GM12878 (cell line): Measurements from ENCODE around the gene GNAL. TPM values are rescaled to one million over a fixed set of nuclear protein-coding genes. Genes with fewer than 3 reads are reported as not detected.

Experiments used
- ATAC-seq: fragments of 200-7000 bp; cut with Tn5 transposase; 3 replicates; pipeline ENCODE4 v1.9.1; 2020; ENCODE audit warnings: mild to moderate bottlenecking, moderate library complexity
- BruUV-seq: library from RNA; stranded (reverse); fragments of 400-500 nt; replicated peaks from 2 replicates; lab custom pipeline; 2021; lab: Mats Ljungman, UMichigan
- CTCF ChIA-PET: fragments of 300-600 bp; sonication (Branson Sonifier 250); formaldehyde crosslinking; extraction: SDS; loops from one replicate; lab custom pipeline; 2021; ENCODE audit warnings: inconsistent platforms; lab: Yijun Ruan, JAX
- POLR2A ChIA-PET: fragments of 350-600 bp; formaldehyde crosslinking; extraction: SDS; loops from one replicate; lab custom pipeline; 2021; ENCODE audit warnings: inconsistent platforms; lab: Charles Lee
- RAD21 ChIA-PET: fragments of 300-600 bp; sonication (Branson Sonifier 250); formaldehyde crosslinking; loops from one replicate; lab custom pipeline; 2023; ENCODE audit warnings: antibody characterized with exemption; ENCODE audit not compliant: unreplicated experiment; lab: Charles Lee
- SMC1A ChIA-PET: fragments of 300-600 bp; sonication (Branson Sonifier 250); formaldehyde crosslinking; loops from one replicate; lab custom pipeline; 2023; ENCODE audit not compliant: unreplicated experiment, uncharacterized antibody; lab: Charles Lee
- DNase-seq: peaks from one replicate; pipeline ENCODE4 v3.0.0-alpha.2; 2011; ENCODE audit warnings: low read depth, low spot score
- FAIRE-seq: peaks from 3 replicates; lab custom pipeline; 2011; peaks lifted over from hg19 to GRCh38; lab: Jason Lieb, UNC
- H2AFZ ChIP-seq: 2 replicates; pipeline ENCODE4 v1.6.0; 2011; ENCODE audit warnings: low read depth, low read length, control low read depth; ENCODE audit not compliant: control insufficient read depth
- H3K27ac ChIP-seq: 2 replicates; pipeline ENCODE4 v1.5.1; 2011; ENCODE audit warnings: control low read depth; ENCODE audit not compliant: control insufficient read depth, insufficient read depth
- H3K27me3 ChIP-seq, 2 experiments: replicated peaks in 1 of 2; 2 replicates each; pipeline versions ENCODE4 v1.6.0 to v1.6.1; 2011; ENCODE audit warnings: low read length in 1 of 2; ENCODE audit not compliant: control insufficient read depth in 2 of 2, insufficient read depth in 2 of 2
- H3K36me3 ChIP-seq, 2 experiments: 2 replicates each; pipeline ENCODE4 v1.5.1; 2011; ENCODE audit warnings: low read length in 1 of 2; ENCODE audit not compliant: control insufficient read depth in 2 of 2, insufficient read depth in 2 of 2
- H3K4me1 ChIP-seq: 2 replicates; pipeline ENCODE4 v1.6.1; 2011; ENCODE audit warnings: mild to moderate bottlenecking, low read length, moderate library complexity, mixed read lengths; ENCODE audit not compliant: control insufficient read depth, insufficient read depth
- H3K4me2 ChIP-seq: 2 replicates; pipeline ENCODE4 v1.6.0; 2011; ENCODE audit warnings: control low read depth; ENCODE audit not compliant: control insufficient read depth, insufficient read depth
- H3K4me3 ChIP-seq: fragments of 200-600 bp; sonication (generic); 2 replicates; pipeline ENCODE4 v1.5.1; 2016
- H3K79me2 ChIP-seq: 2 replicates; pipeline ENCODE4 v1.6.0; 2011; ENCODE audit warnings: low read length; ENCODE audit not compliant: control insufficient read depth, insufficient read depth
- H3K9ac ChIP-seq: 2 replicates; pipeline ENCODE4 v1.8.0; 2011; ENCODE audit warnings: low read length, control low read depth, mixed read lengths; ENCODE audit not compliant: control insufficient read depth, insufficient read depth
- H3K9me3 ChIP-seq: replicated peaks from 3 replicates; pipeline ENCODE4 v1.5.1; 2011; ENCODE audit warnings: mild to moderate bottlenecking, low read length; ENCODE audit not compliant: control insufficient read depth, insufficient read depth
- H4K20me1 ChIP-seq: 2 replicates; pipeline ENCODE4 v1.6.0; 2011; ENCODE audit not compliant: control insufficient read depth, insufficient read depth
- ASH2L ChIP-seq: fragments of 300-600, 200-600 bp; sonication (generic); IDR thresholded peaks from 2 replicates; pipeline ENCODE4 v1.6.1; 2017; ENCODE audit warnings: low read depth, mild to moderate bottlenecking, borderline replicate concordance
- CREB1 ChIP-seq: IDR thresholded peaks from 2 replicates; pipeline ENCODE4 v1.6.1; 2012; ENCODE audit warnings: low read depth, mild to moderate bottlenecking, inconsistent platforms
- CREM ChIP-seq: IDR thresholded peaks from 2 replicates; pipeline ENCODE4 v1.6.1; 2014; ENCODE audit warnings: antibody characterized with exemption, low read depth
- FOXK2 ChIP-seq: fragments of 450-650 bp; IDR thresholded peaks from 2 replicates; pipeline ENCODE4 v1.6.1; 2017; ENCODE audit warnings: mild to moderate bottlenecking, moderate library complexity
- FOXM1 ChIP-seq: IDR thresholded peaks from 2 replicates; pipeline ENCODE4 v1.6.1; 2012; ENCODE audit warnings: low read depth, mild to moderate bottlenecking, inconsistent platforms, low read length, moderate library complexity
- GATAD2B ChIP-seq: fragments of 450-650 bp; conservative IDR thresholded peaks from 2 replicates; pipeline ENCODE4 v1.6.1; 2017; ENCODE audit warnings: low read depth, mild to moderate bottlenecking, moderate library complexity
- KLF5 ChIP-seq: fragments of 450-650 bp; IDR thresholded peaks from 2 replicates; pipeline ENCODE4 v1.6.1; 2014; ENCODE audit warnings: mild to moderate bottlenecking; ENCODE audit not compliant: partially characterized antibody
- LARP7 ChIP-seq: fragments of 450-650 bp; IDR thresholded peaks from 2 replicates; pipeline ENCODE4 v1.6.1; 2017; ENCODE audit warnings: mild to moderate bottlenecking
- MTA2 ChIP-seq: fragments of 450-650 bp; IDR thresholded peaks from 2 replicates; pipeline ENCODE4 v1.6.1; 2016; ENCODE audit warnings: low read depth, mild to moderate bottlenecking, moderate library complexity
- NFYA ChIP-seq: IDR thresholded peaks from 2 replicates; pipeline ENCODE4 v1.6.1; 2011; ENCODE audit warnings: low read depth, mild to moderate bottlenecking, low read length, improper control_type of control experiment, borderline replicate concordance
- NRF1 ChIP-seq: conservative IDR thresholded peaks from 2 replicates; pipeline ENCODE4 v1.6.1; 2011; ENCODE audit warnings: mild to moderate bottlenecking, low read depth, low read length, improper control_type of control experiment
- RCOR1 ChIP-seq: conservative IDR thresholded peaks from 2 replicates; pipeline ENCODE4 v1.6.1; 2012; ENCODE audit warnings: low read depth, low read length, improper control_type of control experiment
- RUNX3 ChIP-seq: IDR thresholded peaks from 2 replicates; pipeline ENCODE4 v1.6.1; 2012; ENCODE audit warnings: low read length, inconsistent platforms
- SREBF2 ChIP-seq: IDR thresholded peaks from 2 replicates; pipeline ENCODE4 v1.6.1; 2012; ENCODE audit warnings: mild to moderate bottlenecking, low read length
- WGBS: methylation state at CpG from one replicate; pipeline ENCODE4 v1.1.6; 2016; ENCODE audit warnings: low lambda C conversion rate; ENCODE audit not compliant: insufficient replicate concordance, insufficient coverage; ENCODE audit errors: missing lambda C conversion rate; 5-methylcytosine and 5-hydroxymethylcytosine counted together
- in situ Hi-C: fragments of 300-500 bp; cut with MboI; formaldehyde crosslinking; loops from 9 replicates; pipeline ENCODE4 v1.14.3; 2018; ENCODE audit warnings: mixed read lengths
- intact Hi-C: fragments of 100-400 bp; cut with micrococcal nuclease; formaldehyde crosslinking; loops from one replicate; pipeline ENCODE4 v1.14.2; 2022; ENCODE audit not compliant: unreplicated experiment
- polyA plus RNA-seq, 11 experiments: library from polyadenylated mRNA; depleted of rRNA in 4 of 11; unstranded in 6 of 11; stranded (reverse) in 5 of 11; fragments of >200 nt; fragmentation: Nextera tagmentation in 4 of 11; fragmentation: Illumina TruSeq in 1 of 11; extraction: Ambion mirVana in 4 of 11; extraction: Trizol in 1 of 11; gene quantifications; 1 replicate in 1 of 11; 2 replicates in 10 of 11; pipeline versions ENCODE4 v1.2.1 to v1.2.3, GENCODE V29; 2011 to 2016; ENCODE audit warnings: inconsistent platforms in 2 of 11, missing spikeins in 2 of 11, low read depth in 1 of 11
- total RNA-seq, 4 experiments: library from RNA; depleted of rRNA in 3 of 4; stranded (reverse); fragments of >200 nt in 3 of 4; fragmentation: Illumina TruSeq in 1 of 4; extraction: Trizol in 1 of 4; gene quantifications; 2 replicates each; pipeline versions ENCODE4 v1.2.1 to v1.2.3, GENCODE V29; 2013 to 2021
- TF ChIP-seq, protein P1 (sequence below): IDR thresholded peaks from 2 replicates; pipeline ENCODE4 v1.6.1; 2011; ENCODE audit warnings: low read depth, mild to moderate bottlenecking, low read length, moderate library complexity, borderline replicate concordance; ENCODE audit errors: extremely low read depth
- TF ChIP-seq, protein P2 (sequence below): IDR thresholded peaks from 2 replicates; pipeline ENCODE4 v1.6.1; 2011; ENCODE audit warnings: borderline replicate concordance, low read depth, mild to moderate bottlenecking, moderate library complexity, mixed read lengths, low read length; ENCODE audit not compliant: insufficient read depth; ENCODE audit errors: extremely low read length

Gene GNAL
- total and polyA plus RNA-seq, 10 of the 15 experiments (the other 5 are each of a cell fraction or from before 2014, with no cell fraction given) = 0.02 to 0.39 (median 0.05) TPM; not detected in 5

DNA sequence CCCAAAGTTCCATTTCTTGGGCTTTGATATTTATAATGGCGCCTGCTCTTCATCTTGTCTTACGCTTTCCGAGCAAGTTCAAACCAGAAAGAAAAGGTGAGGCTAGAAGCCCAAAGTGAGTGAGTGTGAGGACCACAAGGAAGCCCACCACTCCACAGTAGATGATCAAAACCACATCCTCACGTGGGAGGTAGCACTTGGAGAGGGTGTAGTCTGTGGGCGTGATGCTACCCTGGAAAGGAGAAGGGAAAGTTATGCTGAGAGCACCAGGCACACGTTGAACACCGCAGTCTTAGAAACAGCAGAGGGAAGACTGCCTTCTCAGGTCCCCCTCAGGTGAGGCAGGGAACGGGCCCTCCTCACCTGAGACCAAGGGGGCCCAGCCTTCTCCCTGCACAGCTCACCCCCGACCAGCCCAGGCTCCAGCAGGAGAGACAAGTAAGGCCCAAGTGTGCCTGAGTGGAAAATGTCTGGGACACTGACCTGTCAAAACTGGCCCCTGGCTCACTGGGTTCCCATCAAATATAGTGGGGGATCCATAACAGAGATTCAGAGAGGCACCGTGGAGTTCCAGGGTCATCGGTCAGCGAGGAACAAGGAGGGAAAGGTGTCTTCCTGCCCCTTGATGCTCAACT, 195.4 kb downstream of the GNAL start:
- Histone ChIP-seq H4K20me1 (no peaks in the 10 kb centered on the region), H3K9me3 (no peaks in the 10 kb centered on the region), H3K4me2 (no peak overlapping the region), H2AFZ (no peak overlapping the region), H3K79me2 (no peaks in the 10 kb centered on the region), H3K9ac (no peak overlapping the region), H3K27me3 (no peaks in the 10 kb centered on the region), H3K36me3 (peaks cover 6 to 9% of the 10 kb centered on the region in 2 experiments; a peak in 2 of 4 replicates), H3K4me3 (no peak overlapping the region), H3K4me1 (peaks cover 19% of the 10 kb centered on the region), H3K27ac (no peak overlapping the region)
- in situ Hi-C loops = no loop called here
- intact Hi-C loops = no loop called here
- FAIRE-seq = no peak
- ChIA-PET SMC1A (no interaction called here), POLR2A (no interaction called here), CTCF (interaction anchor here (0.6 to 1.0 kb wide), 3 partner anchors 8 to 508 kb away, joined by 3 to 4 read pairs (median 3); no protein-coding TSS in a partner anchor), RAD21 (no interaction called here)
- ATAC-seq = no peak
- TF ChIP-seq GATAD2B = no peak
- TF ChIP-seq CREB1 = no peak
- TF ChIP-seq, protein P1, sequence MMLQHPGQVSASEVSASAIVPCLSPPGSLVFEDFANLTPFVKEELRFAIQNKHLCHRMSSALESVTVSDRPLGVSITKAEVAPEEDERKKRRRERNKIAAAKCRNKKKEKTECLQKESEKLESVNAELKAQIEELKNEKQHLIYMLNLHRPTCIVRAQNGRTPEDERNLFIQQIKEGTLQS = no peak
- TF ChIP-seq RUNX3 = 0 out of 2 replicates have a peak, but pooled peaks have one; percentile 16
- no peak for DNase-seq
- BruUV-seq = no TSS peak
- 91% methylated on average over 11 of the region's 12 CpGs for WGBS

DNA sequence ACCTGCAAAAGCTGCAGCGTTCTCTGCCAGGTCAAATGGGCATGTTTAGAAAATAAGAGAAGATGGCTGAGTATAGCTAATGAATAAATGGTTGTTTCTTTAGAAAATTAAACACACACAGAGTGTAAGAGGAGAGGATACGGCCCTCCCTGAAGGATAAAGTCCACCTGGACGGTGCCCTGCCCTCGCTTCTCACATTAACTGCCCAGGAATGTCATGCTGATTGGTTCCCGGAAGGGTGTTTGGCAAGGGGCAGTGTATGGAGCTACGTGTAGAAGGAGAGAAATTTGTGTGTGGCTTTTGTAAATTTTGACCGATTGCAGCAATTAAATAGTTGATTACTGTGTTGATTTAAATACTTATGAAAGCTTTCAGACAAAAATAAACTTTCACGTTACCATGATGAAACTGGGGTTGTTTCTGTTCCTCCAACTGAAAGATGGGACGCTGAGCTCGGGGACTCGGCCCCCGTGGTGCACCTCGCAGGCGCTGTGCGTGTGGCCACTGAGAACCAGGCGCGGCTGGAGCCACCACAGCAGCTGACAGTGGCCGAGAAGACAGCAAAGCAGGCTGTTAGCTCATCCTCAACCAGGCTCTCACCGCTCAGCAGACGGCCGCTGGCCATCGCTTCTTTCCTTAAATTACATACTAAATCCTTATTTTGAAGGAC, 196.3 kb downstream of the GNAL start:
- Histone ChIP-seq H3K4me3 (no peak overlapping the region), H3K27ac (no peak overlapping the region), H4K20me1 (no peaks in the 10 kb centered on the region), H3K4me2 (no peak overlapping the region), H2AFZ (no peak overlapping the region), H3K9me3 (no peaks in the 10 kb centered on the region), H3K79me2 (no peaks in the 10 kb centered on the region), H3K9ac (no peak overlapping the region), H3K27me3 (no peaks in the 10 kb centered on the region), H3K4me1 (peaks cover 19% of the 10 kb centered on the region), H3K36me3 (peaks cover 6 to 9% of the 10 kb centered on the region in 2 experiments; a peak in 2 of 4 replicates)
- in situ Hi-C loops (no loop called here), intact Hi-C loops (no loop called here)
- RAD21 ChIA-PET = no interaction called here
- SMC1A ChIA-PET = interaction anchor here (0.7 to 1.2 kb wide), 2 partner anchors 35 to 164 kb away, joined by 3 read pairs; no protein-coding TSS in a partner anchor
- CTCF ChIA-PET = interaction anchor here (0.6 to 1.8 kb wide), 3 partner anchors 11 to 507 kb away, joined by 3 to 4 read pairs (median 4); no protein-coding TSS in a partner anchor
- no TSS peak for BruUV-seq
- 89% methylated on average over 22 of the region's 22 CpGs for whole genome bisulfite sequencing
- POLR2A ChIA-PET = interaction anchor here (0.8 kb wide), 1 partner anchor 171 kb away, joined by 3 read pairs; no protein-coding TSS in a partner anchor
- ATAC-seq (no peak), DNase-seq (no peak), FAIRE-seq (no peak)
- TF ChIP-seq ASH2L (no peak), NFYA (no peak), LARP7 (no peak), SREBF2 (no peak), CREM (no peak), KLF5 (no peak), FOXK2 (no peak), RCOR1 (no peak), NRF1 (no peak), MTA2 (no peak), FOXM1 (no peak)
- TF ChIP-seq, protein P2, sequence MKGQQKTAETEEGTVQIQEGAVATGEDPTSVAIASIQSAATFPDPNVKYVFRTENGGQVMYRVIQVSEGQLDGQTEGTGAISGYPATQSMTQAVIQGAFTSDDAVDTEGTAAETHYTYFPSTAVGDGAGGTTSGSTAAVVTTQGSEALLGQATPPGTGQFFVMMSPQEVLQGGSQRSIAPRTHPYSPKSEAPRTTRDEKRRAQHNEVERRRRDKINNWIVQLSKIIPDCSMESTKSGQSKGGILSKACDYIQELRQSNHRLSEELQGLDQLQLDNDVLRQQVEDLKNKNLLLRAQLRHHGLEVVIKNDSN = no peak
